Cardiac fibroblast (primary cell): ENCODE data around the gene RAPGEF6.
A peak's percentile ranks its signal among the peaks of the same experiment; 100 is the strongest.
"Not testable (repeated sequence)": the region's sequence is repeated elsewhere in the genome, so short reads cannot be mapped to it uniquely, and the experiment has no call there.

Source experiments
- DNase-seq, 2 donors: peaks; one replicate each; pipeline versions ENCODE4 v3.0.0 to v3.0.0-alpha.2; 2010; ENCODE audit warnings: low read depth in 2 of 2
- H3K4me3 ChIP-seq, 2 donors: replicated peaks in 1 of 2; 1 replicate in 1 of 2; 2 replicates in 1 of 2; pipeline ENCODE4 v1.5.1; 2011; ENCODE audit warnings: low read depth in 2 of 2, low read length in 2 of 2, mild to moderate bottlenecking in 2 of 2, moderate library complexity in 1 of 2
- TF ChIP-seq, protein P1 (sequence below): IDR thresholded peaks from one replicate; pipeline ENCODE4 v1.5.1; 2011; ENCODE audit warnings: low read depth, mild to moderate bottlenecking, low read length, inconsistent platforms

Gene RAPGEF6

GRCh38 chr5:131634996-131635683 is at the start of gene RAPGEF6:
RAPGEF6 (minus strand) TSS chr5:131635229; CDS start chr5:131635030, 199 bp downstream.
- TF ChIP-seq, protein P1, sequence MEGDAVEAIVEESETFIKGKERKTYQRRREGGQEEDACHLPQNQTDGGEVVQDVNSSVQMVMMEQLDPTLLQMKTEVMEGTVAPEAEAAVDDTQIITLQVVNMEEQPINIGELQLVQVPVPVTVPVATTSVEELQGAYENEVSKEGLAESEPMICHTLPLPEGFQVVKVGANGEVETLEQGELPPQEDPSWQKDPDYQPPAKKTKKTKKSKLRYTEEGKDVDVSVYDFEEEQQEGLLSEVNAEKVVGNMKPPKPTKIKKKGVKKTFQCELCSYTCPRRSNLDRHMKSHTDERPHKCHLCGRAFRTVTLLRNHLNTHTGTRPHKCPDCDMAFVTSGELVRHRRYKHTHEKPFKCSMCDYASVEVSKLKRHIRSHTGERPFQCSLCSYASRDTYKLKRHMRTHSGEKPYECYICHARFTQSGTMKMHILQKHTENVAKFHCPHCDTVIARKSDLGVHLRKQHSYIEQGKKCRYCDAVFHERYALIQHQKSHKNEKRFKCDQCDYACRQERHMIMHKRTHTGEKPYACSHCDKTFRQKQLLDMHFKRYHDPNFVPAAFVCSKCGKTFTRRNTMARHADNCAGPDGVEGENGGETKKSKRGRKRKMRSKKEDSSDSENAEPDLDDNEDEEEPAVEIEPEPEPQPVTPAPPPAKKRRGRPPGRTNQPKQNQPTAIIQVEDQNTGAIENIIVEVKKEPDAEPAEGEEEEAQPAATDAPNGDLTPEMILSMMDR, result no peak
- peak; percentile 100 for DNase-seq
- peak within 1 kb of the TSS; percentile 86 for H3K4me3 ChIP-seq

- DNase-seq, result no peak
- no peak overlapping the region for H3K4me3 ChIP-seq
- TF ChIP-seq, protein P1, result no peak
Measured at GRCh38 chr5:131684595-131684994, 49.6 kb upstream of the RAPGEF6 start.

DNA sequence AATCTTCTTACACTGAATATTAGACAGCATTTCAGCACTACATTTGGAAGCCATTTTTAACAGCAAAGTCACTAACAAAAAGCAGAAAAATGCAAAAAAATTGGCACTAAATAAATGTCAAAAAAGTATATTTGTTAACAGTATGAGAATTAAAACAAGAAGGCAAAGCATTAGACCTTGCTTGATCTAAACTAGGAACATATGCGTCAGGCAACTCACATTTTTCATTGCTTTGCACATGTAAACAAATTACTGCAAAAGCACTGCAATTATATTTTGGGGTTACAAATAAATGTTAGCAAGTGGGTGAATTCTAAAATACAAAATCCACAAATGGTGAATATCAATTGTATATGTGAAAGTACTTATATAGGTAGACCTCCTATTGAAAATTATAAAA is 49.0 kb upstream of the RAPGEF6 start:
- TF ChIP-seq, protein P1, result no peak
- DNase-seq, result no peak
- no peak overlapping the region for H3K4me3 ChIP-seq

- TF ChIP-seq, protein P1, result no peak
- DNase-seq, result no peak
- H3K4me3 ChIP-seq, result no peak overlapping the region
Measured at GRCh38 chr5:131682826-131683225, 47.8 kb upstream of the RAPGEF6 start.

DNA sequence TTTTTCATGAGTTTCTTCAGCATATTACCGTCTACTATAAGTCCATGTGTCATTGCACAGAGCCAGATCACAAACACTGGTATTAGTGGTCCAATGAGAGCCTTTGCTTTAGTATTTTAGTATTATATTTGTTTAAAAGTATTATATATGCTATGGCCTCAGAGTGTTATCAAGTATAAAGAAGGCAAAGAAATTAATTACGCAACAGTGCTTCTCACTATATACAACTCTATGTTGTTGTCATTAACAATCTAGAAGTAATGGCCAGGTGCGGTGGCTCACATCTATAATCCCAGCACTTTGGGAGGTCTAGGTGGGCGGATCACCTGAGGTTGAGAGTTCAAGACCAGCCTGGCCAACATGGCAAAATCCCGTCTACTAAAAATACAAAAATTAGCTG is 47.1 kb upstream of the RAPGEF6 start:
- TF ChIP-seq, protein P1, result no peak
- no peak overlapping the region for H3K4me3 ChIP-seq
- no peak for DNase-seq

DNA sequence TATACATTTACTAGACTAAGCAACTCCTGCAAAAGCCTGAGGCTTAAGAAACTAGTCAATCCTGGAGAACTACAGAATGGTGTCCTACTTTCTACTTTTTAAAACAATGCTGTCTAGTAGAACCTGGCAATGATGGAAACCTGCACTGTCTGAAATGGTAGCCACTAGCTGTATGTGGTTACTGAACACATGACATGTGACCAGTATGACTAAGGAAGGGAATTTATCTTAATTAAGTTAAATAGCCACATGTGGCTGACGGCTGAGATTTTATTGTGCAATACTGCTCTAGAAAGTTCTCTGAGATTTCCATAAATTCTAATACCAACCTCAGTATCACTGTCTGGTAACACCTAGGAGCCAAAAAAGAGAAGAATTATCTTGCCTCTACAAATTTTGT is 44.9 kb upstream of the RAPGEF6 start:
- no peak overlapping the region for H3K4me3 ChIP-seq
- TF ChIP-seq, protein P1, result no peak
- DNase-seq, result peak; percentile 53 to 76

- H3K4me3 ChIP-seq, result not testable (repeated sequence)
- peak; percentile 43 to 65 for DNase-seq
Measured at GRCh38 chr5:131678273-131678672, 43.2 kb upstream of the RAPGEF6 start.
